Esophagus muscularis mucosa (tissue), 4 donors: Measurements from ENCODE around the gene MN1. TPM values are rescaled to one million over a fixed set of nuclear protein-coding genes. Genes with fewer than 3 reads are reported as not detected.

Experiments
- DNase-seq: peaks from one replicate; pipeline ENCODE4 v3.0.0-alpha.2; 2017; ENCODE audit errors: extremely low spot score
- H3K27ac ChIP-seq, 4 donors: fragments of 200-600 bp; sonication (generic); replicated peaks in 1 of 4; 1 replicate in 3 of 4; 2 replicates in 1 of 4; pipeline ENCODE4 v1.5.1; 2016 to 2019; ENCODE audit warnings: mild to moderate bottlenecking in 1 of 4
- H3K27me3 ChIP-seq, 4 donors: fragments of 200-600 bp; sonication (generic); one replicate each; pipeline versions ENCODE4 v1.5.1 to v1.6.0; 2016 to 2019
- H3K36me3 ChIP-seq, 4 donors: fragments of 200-600 bp; sonication (generic); one replicate each; pipeline ENCODE4 v1.5.1; 2016 to 2019
- H3K4me1 ChIP-seq, 4 donors: fragments of 200-600 bp; sonication (generic); one replicate each; pipeline ENCODE4 v1.5.1; 2016 to 2019
- H3K4me3 ChIP-seq, 4 donors: fragments of 200-600 bp; sonication (generic); 1 replicate in 2 of 4; 2 replicates in 2 of 4; pipeline ENCODE4 v1.5.1; 2016 to 2019; ENCODE audit warnings: mild to moderate bottlenecking in 4 of 4, moderate library complexity in 1 of 4
- H3K9me3 ChIP-seq, 4 donors: fragments of 200-600 bp; sonication (generic); 1 replicate in 3 of 4; 2 replicates in 1 of 4; pipeline ENCODE4 v1.5.1; 2016 to 2019
- CTCF ChIP-seq, 3 experiments: fragments of 200-600 bp in 2 of 3; fragments of 450-650 bp in 1 of 3; sonication (generic) in 2 of 3; IDR thresholded peaks; one replicate each; pipeline ENCODE4 v1.5.1; 2017 to 2019; ENCODE audit warnings: antibody characterized with exemption in 3 of 3, mild to moderate bottlenecking in 2 of 3, moderate library complexity in 1 of 3
- EP300 ChIP-seq: sonication (generic); formaldehyde crosslinking; IDR thresholded peaks from one replicate; pipeline ENCODE4 v1.6.1; 2017; ENCODE audit warnings: antibody characterized with exemption
- POLR2A ChIP-seq: fragments of 450-650 bp; IDR thresholded peaks from one replicate; pipeline ENCODE4 v1.6.1; 2017; ENCODE audit warnings: antibody characterized with exemption, moderate library complexity, mild to moderate bottlenecking, low read depth
- POLR2AphosphoS5 ChIP-seq, 2 donors: sonication (generic); formaldehyde crosslinking; IDR thresholded peaks; one replicate each; pipeline ENCODE4 v1.6.1; 2017; ENCODE audit warnings: antibody characterized with exemption in 2 of 2
- WGBS: methylation state at CpG from one replicate; pipeline ENCODE4 v1.1.5; 2018; 5-methylcytosine and 5-hydroxymethylcytosine counted together
- intact Hi-C: fragments of 100-400 bp; cut with DNase I; formaldehyde crosslinking; loops from one replicate; pipeline ENCODE4 v1.15.1; 2023
- total RNA-seq, 4 donors: library from RNA; depleted of rRNA; stranded (reverse); fragments of >200 nt; gene quantifications; one replicate each; pipeline versions ENCODE4 v1.1.0 to v1.2.1, GENCODE V29; 2016

MN1 gene
- total RNA-seq, 4 donors from 2014 or later, result 16.2 to 47.3 (median 29.0) TPM

GRCh38 chr22:27755521-27756211 is 45.9 kb downstream of the MN1 start:
- H3K27me3 ChIP-seq, result no peaks in the 10 kb centered on the region
- H3K36me3 ChIP-seq, result no peaks in the 10 kb centered on the region
- TF ChIP-seq CTCF (IDR thresholded peaks at IDR 0.05), result no peak
- TF ChIP-seq POLR2AphosphoS5 (IDR thresholded peaks at IDR 0.05), result peak in 1 of 2 donors; percentile 9
- no peak overlapping the region for H3K4me3 ChIP-seq
- DNase-seq, result no peak
- H3K9me3 ChIP-seq, result no peaks in the 10 kb centered on the region
- intact Hi-C loops, result no loop called here
- WGBS, result 63% methylated on average over 19 of the region's 19 CpGs
- H3K4me1 ChIP-seq, result peaks cover 26 to 73% (median 65%) of the 10 kb centered on the region in 4 donors
- H3K27ac ChIP-seq, result peak overlapping the region; percentile 73 to 80 (median 77)

- Histone ChIP-seq H3K36me3 (no peaks in the 10 kb centered on the region), H3K9me3 (no peaks in the 10 kb centered on the region), H3K27me3 (no peaks in the 10 kb centered on the region), H3K27ac (peak overlapping the region; percentile 73 to 80 (median 77)), H3K4me1 (peaks cover 32 to 80% (median 71%) of the 10 kb centered on the region in 4 donors), H3K4me3 (no peak overlapping the region)
- intact Hi-C loops, result no loop called here
- no peak for DNase-seq
- TF ChIP-seq CTCF (IDR thresholded peaks at IDR 0.05), result no peak
- no peak for TF ChIP-seq EP300
- TF ChIP-seq POLR2A, result no peak
- no peak for TF ChIP-seq POLR2AphosphoS5 (IDR thresholded peaks at IDR 0.05)
- WGBS, result 100% methylated on average over 2 of the region's 8 CpGs
These were observed 46.6 kb downstream of the MN1 start for GRCh38 chr22:27754888-27755480.

GRCh38 chr22:27754247-27754887 is 47.2 kb downstream of the MN1 start:
- Histone ChIP-seq H3K27ac (peak overlapping the region; percentile 73 to 80 (median 77)), H3K36me3 (no peaks in the 10 kb centered on the region), H3K27me3 (no peaks in the 10 kb centered on the region), H3K9me3 (no peaks in the 10 kb centered on the region), H3K4me1 (peaks cover 38 to 86% (median 78%) of the 10 kb centered on the region in 4 donors), H3K4me3 (no peak overlapping the region)
- no peak for DNase-seq
- WGBS, result 43% methylated on average over 12 of the region's 19 CpGs
- intact Hi-C loops, result no loop called here
- TF ChIP-seq POLR2A, result no peak
- TF ChIP-seq POLR2AphosphoS5 (IDR thresholded peaks at IDR 0.05), result no peak
- TF ChIP-seq EP300, result no peak
- TF ChIP-seq CTCF (IDR thresholded peaks at IDR 0.05), result no peak

- H3K9me3 ChIP-seq, result no peaks in the 10 kb centered on the region
- DNase-seq, result no peak
- intact Hi-C loops, result no loop called here
- peak; percentile 31 to 36 for TF ChIP-seq POLR2AphosphoS5 (IDR thresholded peaks at IDR 0.05)
- no peak for TF ChIP-seq CTCF (IDR thresholded peaks at IDR 0.05)
- TF ChIP-seq EP300, result no peak
- no peak for TF ChIP-seq POLR2A
- peak overlapping the region; percentile 73 to 80 (median 77) for H3K27ac ChIP-seq
- no peaks in the 10 kb centered on the region for H3K36me3 ChIP-seq
- H3K27me3 ChIP-seq, result no peaks in the 10 kb centered on the region
- 53% methylated on average over 4 of the region's 4 CpGs for WGBS
- peaks cover 44 to 98% (median 84%) of the 10 kb centered on the region in 4 donors for H3K4me1 ChIP-seq
- no peak overlapping the region for H3K4me3 ChIP-seq
These were observed 48.8 kb downstream of the MN1 start for GRCh38 chr22:27752771-27753170.
